Measurements from ENCODE around the gene FBXO39. TPM values are rescaled to one million over a fixed set of nuclear protein-coding genes. Genes with fewer than 3 reads are reported as not detected.
"Not testable (repeated sequence)": the region's sequence is repeated elsewhere in the genome, so short reads cannot be mapped to it uniquely, and the experiment has no call there.

FBXO39 gene
- total RNA-seq, 3 donors from 2014 or later (not counting 1 experiment from before 2014, with no cell fraction given), result 0.40 to 0.72 (median 0.43) TPM

- intact Hi-C loops (cut with micrococcal nuclease), result no loop called here
- H3K9me3 ChIP-seq (ENCODE audit: control insufficient read depth, insufficient read depth, low read length), result no peaks in the 10 kb centered on the region
- no peaks in the 10 kb centered on the region for H3K4me1 ChIP-seq (ENCODE audit: control insufficient read depth, insufficient read depth, low read length)
- Mint-ChIP-seq H3K27me3 (ENCODE audit: low read depth in 2 of 2) (peaks cover 21 to 42% of the 10 kb centered on the region in 2 donors), H3K4me3 (no peak overlapping the region), H3K36me3 (no peaks in the 10 kb centered on the region), H3K4me1 (no peaks in the 10 kb centered on the region), H3K27ac (no peak overlapping the region), H3K9me3 (peaks cover 0 to 2% of the 10 kb centered on the region in 2 donors)
- no peak overlapping the region for H3K4me3 ChIP-seq (ENCODE audit: low read length)
- TF ChIP-seq, protein P1, sequence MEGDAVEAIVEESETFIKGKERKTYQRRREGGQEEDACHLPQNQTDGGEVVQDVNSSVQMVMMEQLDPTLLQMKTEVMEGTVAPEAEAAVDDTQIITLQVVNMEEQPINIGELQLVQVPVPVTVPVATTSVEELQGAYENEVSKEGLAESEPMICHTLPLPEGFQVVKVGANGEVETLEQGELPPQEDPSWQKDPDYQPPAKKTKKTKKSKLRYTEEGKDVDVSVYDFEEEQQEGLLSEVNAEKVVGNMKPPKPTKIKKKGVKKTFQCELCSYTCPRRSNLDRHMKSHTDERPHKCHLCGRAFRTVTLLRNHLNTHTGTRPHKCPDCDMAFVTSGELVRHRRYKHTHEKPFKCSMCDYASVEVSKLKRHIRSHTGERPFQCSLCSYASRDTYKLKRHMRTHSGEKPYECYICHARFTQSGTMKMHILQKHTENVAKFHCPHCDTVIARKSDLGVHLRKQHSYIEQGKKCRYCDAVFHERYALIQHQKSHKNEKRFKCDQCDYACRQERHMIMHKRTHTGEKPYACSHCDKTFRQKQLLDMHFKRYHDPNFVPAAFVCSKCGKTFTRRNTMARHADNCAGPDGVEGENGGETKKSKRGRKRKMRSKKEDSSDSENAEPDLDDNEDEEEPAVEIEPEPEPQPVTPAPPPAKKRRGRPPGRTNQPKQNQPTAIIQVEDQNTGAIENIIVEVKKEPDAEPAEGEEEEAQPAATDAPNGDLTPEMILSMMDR (IDR thresholded peaks at IDR 0.05), result no peak
- WGBS (ENCODE audit: insufficient coverage), result 87% methylated on average over 10 of the region's 10 CpGs
- H3K27me3 ChIP-seq (ENCODE audit: control insufficient read depth, insufficient read depth, low read length), result peaks cover 4% of the 10 kb centered on the region
- ATAC-seq (no peak), DNase-seq (no peak)
- H3K36me3 ChIP-seq (ENCODE audit: control insufficient read depth, insufficient read depth, low read length), result no peaks in the 10 kb centered on the region
- H3K27ac ChIP-seq (ENCODE audit: low read length), result no peak overlapping the region
Observed at GRCh38 chr17:6815775-6816174, 39.8 kb downstream of the FBXO39 start.

GRCh38 chr17:6816368-6816767 lies 40.4 kb downstream of the FBXO39 start:
- H3K36me3 Mint-ChIP-seq; H3K4me3 ChIP-seq (ENCODE audit: low read length); DNase-seq; intact Hi-C loops (cut with micrococcal nuclease); H3K9me3 ChIP-seq (ENCODE audit: control insufficient read depth, insufficient read depth, low read length); H3K4me1 Mint-ChIP-seq; H3K36me3 ChIP-seq (ENCODE audit: control insufficient read depth, insufficient read depth, low read length); H3K4me1 ChIP-seq (ENCODE audit: control insufficient read depth, insufficient read depth, low read length); H3K27ac Mint-ChIP-seq; H3K27me3 ChIP-seq (ENCODE audit: control insufficient read depth, insufficient read depth, low read length); H3K27ac ChIP-seq (ENCODE audit: low read length); H3K4me3 Mint-ChIP-seq; ATAC-seq; H3K9me3 Mint-ChIP-seq: not testable (repeated sequence)
- peaks cover 22 to 48% of the 10 kb centered on the region in 2 donors for H3K27me3 Mint-ChIP-seq (ENCODE audit: low read depth in 2 of 2)
- 87% methylated on average over 2 of the region's 3 CpGs for WGBS (ENCODE audit: insufficient coverage)

DNA sequence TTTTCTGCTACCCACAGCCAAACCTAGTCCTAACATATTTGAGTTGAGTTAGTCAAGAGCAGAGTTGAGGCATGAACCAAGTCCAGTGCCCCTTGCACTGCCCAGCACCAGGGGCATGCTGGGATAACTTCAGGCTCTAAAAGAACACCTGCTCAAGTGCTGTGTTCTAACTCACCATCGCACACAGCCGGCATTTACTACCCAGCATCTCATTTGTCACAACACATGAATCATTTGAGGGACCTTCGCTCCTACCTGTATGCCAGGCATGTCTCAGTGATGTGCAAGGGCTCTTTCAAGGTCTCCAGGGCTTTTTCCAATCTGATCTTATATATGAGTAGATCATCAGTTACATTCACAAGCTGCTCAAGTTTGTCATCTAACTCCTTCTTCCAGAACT lies 42.9 kb downstream of the FBXO39 start:
- intact Hi-C loops (cut with micrococcal nuclease), result no loop called here
- ATAC-seq (peak in 1 of 3 donors; percentile 21), DNase-seq (no peak)
- peaks cover 0 to 2% of the 10 kb centered on the region in 2 donors for H3K9me3 Mint-ChIP-seq
- Histone ChIP-seq H3K4me3 (ENCODE audit: low read length) (no peak overlapping the region), H3K27me3 (ENCODE audit: control insufficient read depth, insufficient read depth, low read length) (peaks cover 4% of the 10 kb centered on the region), H3K36me3 (ENCODE audit: control insufficient read depth, insufficient read depth, low read length) (no peaks in the 10 kb centered on the region), H3K27ac (ENCODE audit: low read length) (no peak overlapping the region), H3K9me3 (ENCODE audit: control insufficient read depth, insufficient read depth, low read length) (no peaks in the 10 kb centered on the region), H3K4me1 (ENCODE audit: control insufficient read depth, insufficient read depth, low read length) (no peaks in the 10 kb centered on the region)
- 92% methylated on average over 3 of the region's 3 CpGs for WGBS (ENCODE audit: insufficient coverage)
- H3K36me3 Mint-ChIP-seq, result no peaks in the 10 kb centered on the region
- H3K4me3 Mint-ChIP-seq, result no peak overlapping the region
- no peaks in the 10 kb centered on the region for H3K4me1 Mint-ChIP-seq
- peaks cover 18 to 31% of the 10 kb centered on the region in 2 donors for H3K27me3 Mint-ChIP-seq (ENCODE audit: low read depth in 2 of 2)
- TF ChIP-seq, protein P1 (IDR thresholded peaks at IDR 0.05), result no peak
- no peak overlapping the region for H3K27ac Mint-ChIP-seq

DNA sequence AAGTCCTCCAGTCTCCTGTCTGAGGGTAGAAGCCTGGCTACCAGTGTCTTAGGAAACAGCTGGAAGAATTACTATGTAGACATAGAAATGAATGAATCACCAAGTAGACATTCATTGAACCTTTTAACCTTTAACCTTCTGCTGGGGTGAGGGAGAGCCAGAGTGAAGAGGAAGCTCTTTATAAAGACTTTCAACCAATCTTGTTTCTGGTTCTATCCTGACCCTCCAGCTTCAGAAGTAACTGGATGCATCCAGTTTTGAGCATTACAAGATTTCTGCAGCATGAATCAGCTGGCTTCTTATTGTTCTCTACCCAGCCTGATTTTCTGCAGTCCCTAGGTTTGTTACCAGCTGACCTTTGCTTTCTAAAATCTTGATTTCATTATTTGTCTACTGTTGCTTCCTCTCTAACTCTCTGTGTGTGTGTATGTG lies 47.0 kb downstream of the FBXO39 start:
- Mint-ChIP-seq H3K27me3 (ENCODE audit: low read depth in 2 of 2) (peaks cover 24 to 43% of the 10 kb centered on the region in 2 donors), H3K4me1 (no peaks in the 10 kb centered on the region), H3K9me3 (no peaks in the 10 kb centered on the region), H3K27ac (no peak overlapping the region), H3K36me3 (no peaks in the 10 kb centered on the region), H3K4me3 (no peak overlapping the region)
- Histone ChIP-seq H3K27ac (ENCODE audit: low read length) (no peak overlapping the region), H3K27me3 (ENCODE audit: control insufficient read depth, insufficient read depth, low read length) (peaks cover 7% of the 10 kb centered on the region), H3K4me3 (ENCODE audit: low read length) (no peak overlapping the region), H3K36me3 (ENCODE audit: control insufficient read depth, insufficient read depth, low read length) (no peaks in the 10 kb centered on the region), H3K4me1 (ENCODE audit: control insufficient read depth, insufficient read depth, low read length) (no peaks in the 10 kb centered on the region), H3K9me3 (ENCODE audit: control insufficient read depth, insufficient read depth, low read length) (no peaks in the 10 kb centered on the region)
- intact Hi-C loops (cut with micrococcal nuclease), result no loop called here
- no peak for DNase-seq
- TF ChIP-seq, protein P1 (IDR thresholded peaks at IDR 0.05), result no peak
- ATAC-seq, result no peak
